ENCODE results near the gene ADAMTS12. TPM values are rescaled to one million over a fixed set of nuclear protein-coding genes. Genes with fewer than 3 reads are reported as not detected.

The ADAMTS12 gene
- total RNA-seq, 1 donor from 2014 or later: 10.4 TPM

GRCh38 chr5:33793276-33793675 is 98.5 kb downstream of the ADAMTS12 start:
- TF ChIP-seq CTCF (conservative IDR thresholded peaks at IDR 0.05): no peak
- Mint-ChIP-seq H3K27ac (ENCODE audit: unreplicated experiment) (no peak overlapping the region), H3K27me3 (ENCODE audit: low read depth) (no peaks in the 10 kb centered on the region), H3K36me3 (ENCODE audit: low read depth) (no peaks in the 10 kb centered on the region), H3K9me3 (no peaks in the 10 kb centered on the region), H3K4me1 (peaks cover 7% of the 10 kb centered on the region), H3K4me3 (no peak overlapping the region)
- DNase-seq (ENCODE audit: low read depth, low spot score): no peak

- no peak for DNase-seq (ENCODE audit: low read depth, low spot score)
- no peaks in the 10 kb centered on the region for H3K9me3 Mint-ChIP-seq
- H3K4me1 Mint-ChIP-seq: peaks cover 7% of the 10 kb centered on the region
- H3K27ac Mint-ChIP-seq (ENCODE audit: unreplicated experiment): no peak overlapping the region
- no peaks in the 10 kb centered on the region for H3K27me3 Mint-ChIP-seq (ENCODE audit: low read depth)
- no peak for TF ChIP-seq CTCF (conservative IDR thresholded peaks at IDR 0.05)
- no peaks in the 10 kb centered on the region for H3K36me3 Mint-ChIP-seq (ENCODE audit: low read depth)
- H3K4me3 Mint-ChIP-seq: no peak overlapping the region
Observed at GRCh38 chr5:33792559-33792958, 99.2 kb downstream of the ADAMTS12 start.

GRCh38 chr5:33789567-33789957 is 102.2 kb downstream of the ADAMTS12 start:
- Mint-ChIP-seq H3K27ac (ENCODE audit: unreplicated experiment) (no peak overlapping the region), H3K27me3 (ENCODE audit: low read depth) (no peaks in the 10 kb centered on the region), H3K36me3 (ENCODE audit: low read depth) (peaks cover 7% of the 10 kb centered on the region), H3K4me3 (no peak overlapping the region), H3K4me1 (no peaks in the 10 kb centered on the region), H3K9me3 (peaks cover 7% of the 10 kb centered on the region)
- DNase-seq (ENCODE audit: low read depth, low spot score): no peak
- TF ChIP-seq CTCF (conservative IDR thresholded peaks at IDR 0.05): no peak

- DNase-seq (ENCODE audit: low read depth, low spot score): no peak
- peaks cover 7% of the 10 kb centered on the region for H3K36me3 Mint-ChIP-seq (ENCODE audit: low read depth)
- peaks cover 7% of the 10 kb centered on the region for H3K9me3 Mint-ChIP-seq
- H3K4me3 Mint-ChIP-seq: no peak overlapping the region
- TF ChIP-seq CTCF (conservative IDR thresholded peaks at IDR 0.05): no peak
- H3K27ac Mint-ChIP-seq (ENCODE audit: unreplicated experiment): no peak overlapping the region
- H3K4me1 Mint-ChIP-seq: no peaks in the 10 kb centered on the region
- H3K27me3 Mint-ChIP-seq (ENCODE audit: low read depth): no peaks in the 10 kb centered on the region
Observed at GRCh38 chr5:33788922-33789566, 102.7 kb downstream of the ADAMTS12 start.

GRCh38 chr5:33785571-33785970 is 106.2 kb downstream of the ADAMTS12 start:
- DNase-seq (ENCODE audit: low read depth, low spot score): no peak
- peaks cover 11% of the 10 kb centered on the region for H3K9me3 Mint-ChIP-seq
- no peak overlapping the region for H3K4me3 Mint-ChIP-seq
- no peak overlapping the region for H3K27ac Mint-ChIP-seq (ENCODE audit: unreplicated experiment)
- peaks cover 14% of the 10 kb centered on the region for H3K4me1 Mint-ChIP-seq
- peaks cover 11% of the 10 kb centered on the region for H3K36me3 Mint-ChIP-seq (ENCODE audit: low read depth)
- H3K27me3 Mint-ChIP-seq (ENCODE audit: low read depth): no peaks in the 10 kb centered on the region
- TF ChIP-seq CTCF (conservative IDR thresholded peaks at IDR 0.05): no peak

Measured in neural crest cell (in vitro differentiated cells).